Activated CD4-positive, alpha-beta T cell treated with anti-CD3 and anti-CD28 coated beads, Interleukin-2, amount 50 U/mL, for 48 hours (primary cell): ENCODE measurements around the gene HOXA4.

ENCODE experiments used
- DNase-seq, 2 experiments: peaks; one replicate each; pipeline ENCODE4 v3.0.0-alpha.2; 2020

Gene HOXA4

DNA sequence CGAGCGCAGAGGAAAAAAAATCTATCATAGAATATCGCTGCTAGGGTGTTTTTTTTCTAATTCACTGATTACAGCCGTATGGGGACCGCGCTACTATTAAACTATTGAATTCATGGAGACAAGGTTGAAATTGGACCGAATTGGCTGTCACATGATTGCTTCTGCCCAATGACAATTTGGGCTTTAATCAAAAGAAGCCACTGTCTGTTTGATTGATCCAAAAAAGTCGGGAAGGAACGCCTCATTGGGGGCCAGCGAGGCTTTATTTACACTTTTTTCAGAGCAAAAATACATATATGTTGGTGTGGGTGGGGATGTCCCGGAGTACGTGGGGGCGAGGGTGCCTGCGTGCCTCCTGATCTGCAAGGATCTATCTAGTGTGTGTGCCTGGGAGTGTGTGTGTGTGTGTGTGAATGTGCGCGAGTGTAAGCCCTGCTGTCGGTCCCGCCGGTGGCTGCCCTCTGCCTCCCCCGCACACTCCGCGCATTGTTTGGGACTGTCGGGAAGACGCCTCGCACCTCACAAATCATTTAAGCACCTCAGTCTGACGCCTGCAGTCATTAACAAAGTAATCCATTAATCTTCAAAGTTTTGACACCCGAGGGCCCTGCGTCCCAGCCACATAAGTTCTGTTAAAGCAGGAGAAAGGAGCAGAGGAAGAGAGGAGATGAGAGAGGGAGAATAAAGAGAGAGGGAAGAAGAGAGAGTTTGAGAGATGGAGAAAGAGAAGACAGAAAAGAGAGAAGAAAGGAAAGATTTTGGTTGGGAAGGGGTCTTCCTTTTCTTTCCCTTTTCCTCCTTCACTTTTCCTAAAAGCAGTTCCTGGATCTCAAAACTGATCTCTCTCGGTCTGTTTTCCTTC, 27.7 kb downstream of the HOXA4 start, which contains the start of gene HOXA2:
Gene HOXA2, minus strand, starts transcription at position 103 of the 862 bp plus-strand sequence. CDS start 183 bp downstream, outside the sequence.
- peak in 1 of 2 experiments; percentile 4 for DNase-seq

- DNase-seq = no peak
Measured at GRCh38 chr7:27101957-27102580, 28.5 kb downstream of the HOXA4 start.

DNA sequence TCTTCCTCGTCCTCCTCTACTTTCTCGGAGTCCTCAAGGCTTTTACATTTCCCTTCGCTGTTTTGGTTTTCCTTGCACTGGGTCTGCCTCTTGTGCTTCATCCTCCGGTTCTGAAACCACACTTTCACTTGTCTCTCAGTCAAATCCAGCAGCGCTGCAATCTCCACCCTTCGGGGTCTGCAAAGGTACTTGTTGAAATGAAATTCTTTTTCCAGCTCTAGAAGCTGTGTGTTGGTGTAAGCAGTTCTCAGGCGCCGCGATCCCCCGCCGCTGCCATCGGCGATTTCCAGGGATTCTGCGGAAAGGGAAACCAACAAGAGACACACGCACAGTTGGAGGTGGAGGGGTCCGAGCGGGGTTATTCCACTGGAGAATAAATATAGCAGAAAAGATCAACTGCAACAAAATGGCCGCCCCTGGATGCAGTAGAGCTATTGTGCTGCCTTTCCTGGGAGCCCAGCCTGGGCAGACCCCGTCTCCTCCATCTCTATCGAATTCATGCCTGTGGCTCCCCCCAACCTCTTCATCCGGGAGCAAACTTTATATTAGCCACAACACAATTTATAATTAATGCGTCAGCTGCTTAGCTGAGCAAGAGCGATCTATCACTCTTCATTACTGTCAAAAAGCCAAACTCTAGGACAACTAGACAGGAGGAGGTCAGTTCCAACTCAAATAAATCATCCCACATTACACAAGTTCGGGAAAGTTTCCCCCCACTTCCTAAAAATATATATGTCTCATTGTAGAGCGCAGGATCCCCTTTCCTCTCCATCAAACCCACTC, 29.2 kb downstream of the HOXA4 start:
- no peak for DNase-seq

DNA sequence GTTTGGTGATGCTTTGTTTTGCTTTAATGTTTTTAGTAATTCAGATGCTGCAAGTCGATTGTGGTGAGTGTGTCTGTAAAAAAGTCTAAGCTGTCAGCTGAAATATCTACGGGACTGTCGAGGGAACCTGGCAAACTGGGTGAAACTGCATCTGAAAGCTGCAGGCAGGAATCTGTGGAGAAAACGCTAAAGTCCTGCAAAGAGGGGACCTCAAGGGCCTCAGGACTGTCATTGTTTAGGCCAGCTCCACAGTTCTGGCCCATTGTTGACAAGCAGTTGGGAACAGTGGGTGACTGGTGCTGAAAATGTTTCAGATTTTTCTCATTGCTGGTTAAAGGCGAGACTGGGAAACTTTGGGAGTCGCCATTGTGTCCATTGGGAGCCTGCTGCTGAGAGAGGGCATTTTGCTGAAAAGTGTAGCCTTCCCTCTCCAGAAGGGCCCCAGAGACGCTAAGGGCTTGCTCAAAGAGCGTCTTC, 29.8 kb downstream of the HOXA4 start:
- DNase-seq = no peak

GRCh38 chr7:27099453-27100370, 30.8 kb downstream of the HOXA4 start:
- DNase-seq = no peak

GRCh38 chr7:27098578-27099451, 31.7 kb downstream of the HOXA4 start:
- DNase-seq = no peak

DNA sequence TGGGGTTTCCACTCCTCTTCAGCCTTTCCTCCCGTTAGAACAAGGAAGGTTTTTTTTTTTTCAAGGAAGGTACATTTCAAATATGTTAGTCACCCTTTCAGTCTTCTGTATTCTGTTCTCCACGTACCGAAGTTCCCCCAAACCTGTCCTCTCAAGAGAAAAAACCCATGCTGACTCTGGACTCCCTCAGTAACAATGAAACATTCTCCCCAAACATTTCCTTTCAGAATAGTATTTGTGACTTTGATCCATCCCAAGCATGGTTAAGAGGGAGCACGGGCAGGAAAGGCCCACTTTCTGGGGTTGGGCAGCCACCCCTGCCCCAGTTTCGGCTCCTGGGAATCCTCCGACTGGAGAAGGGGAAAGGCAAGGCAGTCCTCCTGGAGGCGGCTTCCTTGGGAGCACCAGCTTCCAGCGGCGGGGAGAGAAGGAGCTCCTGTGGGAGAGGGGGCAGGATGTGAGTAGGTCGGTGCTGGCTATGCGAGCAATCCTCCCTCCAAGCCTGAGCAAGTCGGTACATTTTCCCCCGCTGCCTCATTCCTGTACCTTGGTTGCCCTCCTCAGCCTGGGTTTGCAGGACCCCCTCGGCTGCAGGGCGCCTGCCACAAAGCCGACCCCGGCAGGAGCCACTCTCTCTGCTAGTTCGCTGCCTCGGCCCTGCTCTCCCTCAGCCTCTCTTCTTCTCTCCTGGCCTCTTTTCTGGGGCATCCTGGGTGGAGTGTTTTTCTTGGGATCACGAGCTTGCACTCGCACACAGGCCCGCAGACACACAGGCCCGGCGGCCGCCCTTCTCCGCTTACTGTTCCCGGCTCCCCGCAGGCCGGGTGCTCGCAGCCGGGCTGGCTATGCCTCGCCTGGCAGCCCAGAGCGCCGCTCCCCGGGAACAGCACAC, 32.6 kb downstream of the HOXA4 start:
- no peak for DNase-seq

DNA sequence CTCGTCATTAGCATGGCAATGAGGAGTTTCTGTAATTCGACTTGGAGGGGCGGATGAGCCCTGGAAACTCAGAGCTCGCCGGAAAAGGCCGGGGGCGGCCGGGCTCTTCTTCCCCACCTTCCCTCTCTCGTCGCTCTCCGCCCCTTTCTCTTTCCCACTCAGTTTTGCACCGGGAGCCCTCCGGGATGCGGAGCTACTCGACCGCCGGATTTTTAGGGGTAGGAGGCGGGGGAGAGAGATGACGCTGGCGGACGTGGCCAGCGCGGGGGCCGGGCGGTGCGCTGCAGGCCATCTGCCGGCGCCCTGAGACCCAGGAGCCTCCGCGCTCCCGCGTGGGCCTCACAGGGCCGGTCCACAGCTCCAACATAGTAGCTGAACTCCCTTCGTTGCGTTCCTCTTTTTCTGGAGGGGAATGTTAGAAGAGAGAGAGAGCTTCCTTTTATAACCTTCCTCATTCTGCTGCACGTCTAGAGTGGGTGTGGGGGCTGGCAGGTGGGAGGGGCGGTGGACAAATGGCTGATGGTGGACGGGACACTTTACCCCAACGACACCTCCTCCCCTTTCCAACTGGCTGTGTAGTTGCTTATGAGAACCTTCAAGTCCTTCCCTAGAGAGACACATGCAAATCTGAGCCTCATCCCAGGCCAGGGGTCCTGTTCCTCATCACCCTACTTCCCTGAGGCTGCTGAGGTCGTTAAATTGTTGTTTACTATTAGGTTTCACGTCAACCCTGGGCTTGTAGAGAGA, 33.6 kb downstream of the HOXA4 start:
- peak; percentile 6 to 12 for DNase-seq

DNA sequence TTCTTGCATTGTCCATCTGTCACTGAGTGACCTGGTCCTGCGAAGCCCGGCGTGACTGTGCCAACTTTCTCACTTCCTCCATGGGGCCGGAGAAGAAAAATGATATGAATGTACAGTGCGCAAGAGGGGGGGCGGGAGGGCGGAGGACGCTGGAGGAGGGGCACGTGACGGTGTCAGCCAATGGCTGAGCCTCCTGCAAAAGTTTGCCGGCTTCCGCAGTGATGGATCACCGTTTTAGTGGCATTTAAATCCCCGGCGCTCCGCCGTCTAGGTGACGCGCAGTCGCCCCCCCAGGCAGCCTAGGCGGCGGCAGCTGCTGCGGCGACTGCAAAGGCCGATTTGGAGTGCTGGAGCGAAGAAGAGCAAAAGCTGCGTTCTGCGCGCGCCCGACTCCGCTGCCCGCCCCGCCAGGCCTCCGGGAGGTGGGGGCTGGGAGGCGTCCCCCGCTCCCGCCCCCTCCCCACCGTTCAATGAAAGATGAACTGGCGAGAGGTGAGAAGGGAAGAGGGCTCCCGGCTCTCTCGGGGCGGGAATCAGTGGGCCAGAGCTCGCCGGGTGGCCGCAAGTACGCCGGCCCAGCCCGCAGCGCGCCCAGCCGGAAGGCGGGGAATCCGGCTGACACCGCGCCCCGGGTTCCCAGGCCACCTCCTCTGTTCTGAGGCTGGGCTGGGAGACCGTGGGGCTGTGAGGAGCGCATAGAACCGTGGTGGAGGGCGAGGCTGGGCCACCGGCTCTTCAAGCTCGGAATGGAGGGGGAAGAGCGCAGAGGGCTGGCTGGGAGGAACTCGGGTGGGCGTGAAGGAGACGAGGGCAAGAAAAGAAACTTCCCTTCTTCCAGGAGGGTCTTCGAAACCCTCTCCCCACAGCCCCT, 34.4 kb downstream of the HOXA4 start, which contains the start of gene HOXA1:
Gene HOXA1, minus strand, starts transcription at position 104 of the 871 bp plus-strand sequence. Its CDS starts 88 bp downstream, at position 16.
- peak; percentile 64 to 74 for DNase-seq

DNA sequence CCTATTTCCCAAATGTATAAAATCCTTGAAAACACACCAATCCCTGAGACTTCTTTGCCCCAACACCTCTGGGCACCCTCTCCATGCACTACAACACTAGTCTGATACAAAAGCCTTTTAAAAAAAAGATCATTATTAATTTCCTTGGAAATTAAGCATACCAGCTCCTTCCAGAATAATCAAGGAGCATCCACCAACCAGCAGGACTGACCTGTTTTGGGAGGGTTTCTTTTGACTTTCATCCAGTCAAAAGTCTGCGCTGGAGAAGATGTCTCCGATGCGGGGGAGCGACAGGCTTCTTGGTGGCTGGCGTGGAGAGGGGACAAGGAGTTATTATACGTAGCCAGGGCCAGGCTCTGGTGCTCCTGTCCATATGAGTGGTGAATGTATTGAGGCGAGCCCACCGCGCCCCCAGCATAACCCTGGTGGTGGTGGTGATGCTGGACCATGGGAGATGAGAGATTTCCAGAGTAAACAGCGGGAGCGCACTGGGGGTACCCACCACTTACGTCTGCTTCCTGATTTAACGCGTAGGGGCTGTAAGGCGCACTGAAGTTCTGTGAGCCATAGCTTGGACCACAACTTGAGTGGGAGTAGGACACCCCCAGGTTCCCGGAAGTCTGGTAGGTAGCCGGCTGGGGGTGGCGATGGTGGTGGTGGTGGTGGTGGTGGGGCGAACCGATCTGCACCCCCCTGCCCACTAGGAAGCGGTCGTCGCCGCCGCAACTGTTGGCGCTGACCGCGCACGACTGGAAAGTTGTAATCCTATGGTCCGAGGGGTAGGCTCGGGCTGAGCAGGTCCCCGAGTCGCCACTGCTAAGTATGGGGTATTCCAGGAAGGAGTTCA, 35.3 kb downstream of the HOXA4 start:
- peak in 1 of 2 experiments; percentile 17 for DNase-seq

DNA sequence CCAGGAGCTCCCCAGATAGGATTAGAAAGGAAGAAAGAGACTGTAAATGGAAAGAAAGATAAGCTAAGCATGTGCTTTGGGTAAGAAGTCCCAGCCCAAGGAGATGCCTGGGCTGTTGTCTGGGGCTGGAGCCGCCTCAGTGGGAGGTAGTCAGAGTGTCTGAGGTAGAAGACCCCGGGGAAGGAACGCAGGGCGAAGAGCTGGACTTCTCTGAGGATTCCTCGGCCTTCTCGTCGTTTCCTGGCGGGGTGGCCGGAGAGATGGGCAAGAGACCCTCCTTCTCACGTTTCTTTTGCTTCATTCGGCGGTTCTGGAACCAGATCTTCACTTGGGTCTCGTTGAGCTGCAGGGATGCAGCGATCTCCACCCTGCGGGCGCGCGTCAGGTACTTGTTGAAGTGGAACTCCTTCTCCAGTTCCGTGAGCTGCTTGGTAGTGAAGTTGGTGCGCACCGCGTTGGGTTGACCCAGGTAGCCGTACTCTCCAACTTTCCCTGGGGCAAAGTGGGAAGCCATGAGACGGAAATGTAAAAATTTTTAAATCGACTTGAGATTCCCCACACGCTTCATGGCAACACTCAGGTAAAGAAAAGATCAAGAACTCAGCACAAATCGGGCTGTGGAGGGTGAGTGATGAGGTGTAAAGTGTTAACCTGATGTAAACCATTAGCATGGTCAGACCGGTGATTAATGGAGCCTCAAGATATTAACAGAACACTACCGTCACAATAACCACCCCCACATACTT, 36.1 kb downstream of the HOXA4 start:
- DNase-seq = no peak

GRCh38 chr7:27093184-27093895, 37.2 kb downstream of the HOXA4 start:
- no peak for DNase-seq

DNA sequence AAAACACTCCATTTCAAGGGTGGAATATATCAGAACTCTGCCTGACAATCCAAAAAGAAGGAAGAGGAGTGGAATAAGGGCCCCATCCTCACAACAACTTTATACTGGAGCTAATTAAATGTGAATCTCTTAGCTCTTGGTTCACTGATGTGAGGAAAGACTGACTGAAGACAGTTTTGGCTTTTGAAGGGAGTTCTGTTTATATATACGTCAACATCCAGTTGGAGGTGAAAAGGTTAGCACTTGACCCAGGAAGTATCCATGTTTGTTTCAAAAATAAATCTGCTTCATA, 37.8 kb downstream of the HOXA4 start:
- DNase-seq = no peak

DNA sequence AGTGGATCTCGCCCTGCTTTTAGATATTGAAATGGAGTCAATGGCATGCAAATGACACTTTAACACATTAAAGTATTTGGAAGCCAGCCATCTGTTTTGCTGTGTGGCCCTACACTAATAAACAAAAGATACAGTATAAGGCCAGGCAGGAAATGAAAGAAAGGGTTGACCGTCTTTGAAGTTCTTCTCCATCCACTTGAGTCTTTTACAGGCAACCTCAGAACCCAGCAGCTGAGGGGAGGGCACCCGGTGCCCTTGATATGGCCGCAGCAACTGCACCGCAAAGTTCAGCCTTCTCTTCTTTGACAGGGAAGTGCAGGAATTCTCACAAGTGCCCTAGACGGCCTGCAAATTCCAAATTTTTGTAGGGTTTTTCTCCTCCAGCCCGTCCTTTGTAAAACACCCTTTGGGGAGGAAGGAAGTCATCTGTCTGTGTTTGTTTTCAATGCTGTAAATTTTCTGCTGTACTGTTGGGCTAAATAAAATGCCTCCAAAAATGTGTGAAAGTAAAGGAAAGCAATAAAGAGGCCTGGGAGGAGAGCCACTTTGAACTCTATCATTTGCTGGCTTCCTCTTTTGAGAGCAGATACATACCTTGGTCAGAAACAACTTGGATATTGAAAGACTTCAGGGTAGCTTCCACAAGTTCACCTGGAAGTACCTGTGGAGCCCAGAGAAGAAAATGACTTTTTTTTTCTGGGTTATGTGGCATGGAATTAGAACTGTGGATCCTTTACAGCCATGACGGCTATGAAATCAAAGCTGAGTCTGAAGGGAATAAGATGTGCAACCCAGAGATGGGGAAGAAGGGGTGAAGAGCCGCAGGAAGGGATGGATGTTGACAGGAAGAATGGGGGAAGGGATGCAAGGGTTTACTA, 38.4 kb downstream of the HOXA4 start:
- DNase-seq = no peak

- DNase-seq = no peak
Measured at GRCh38 chr7:27091105-27091504, 39.5 kb downstream of the HOXA4 start.
